Measurements from ENCODE around the gene TMEM128.
"Not testable (repeated sequence)": the region's sequence is repeated elsewhere in the genome, so short reads cannot be mapped to it uniquely, and the experiment has no call there.

DNA sequence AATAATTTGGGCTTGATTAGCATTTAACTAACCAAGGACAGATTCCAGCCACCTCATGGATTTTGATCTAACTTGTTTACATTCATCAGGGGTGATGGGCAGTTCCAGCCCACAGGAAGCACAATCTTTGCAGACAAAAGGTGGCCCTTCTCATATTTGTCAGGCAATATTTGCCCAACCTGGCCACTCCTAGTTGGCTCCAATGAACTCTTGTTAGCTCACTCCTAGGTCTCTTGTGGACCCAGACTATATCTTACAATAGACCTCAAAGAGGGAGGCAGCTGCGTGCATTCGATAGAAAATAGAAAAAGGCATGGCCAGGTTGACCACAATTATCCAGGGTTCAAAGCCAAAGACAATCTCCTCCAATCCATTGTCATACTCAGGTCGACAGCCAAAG is 59.5 kb downstream of the TMEM128 start:
- TF ChIP-seq, protein P1, sequence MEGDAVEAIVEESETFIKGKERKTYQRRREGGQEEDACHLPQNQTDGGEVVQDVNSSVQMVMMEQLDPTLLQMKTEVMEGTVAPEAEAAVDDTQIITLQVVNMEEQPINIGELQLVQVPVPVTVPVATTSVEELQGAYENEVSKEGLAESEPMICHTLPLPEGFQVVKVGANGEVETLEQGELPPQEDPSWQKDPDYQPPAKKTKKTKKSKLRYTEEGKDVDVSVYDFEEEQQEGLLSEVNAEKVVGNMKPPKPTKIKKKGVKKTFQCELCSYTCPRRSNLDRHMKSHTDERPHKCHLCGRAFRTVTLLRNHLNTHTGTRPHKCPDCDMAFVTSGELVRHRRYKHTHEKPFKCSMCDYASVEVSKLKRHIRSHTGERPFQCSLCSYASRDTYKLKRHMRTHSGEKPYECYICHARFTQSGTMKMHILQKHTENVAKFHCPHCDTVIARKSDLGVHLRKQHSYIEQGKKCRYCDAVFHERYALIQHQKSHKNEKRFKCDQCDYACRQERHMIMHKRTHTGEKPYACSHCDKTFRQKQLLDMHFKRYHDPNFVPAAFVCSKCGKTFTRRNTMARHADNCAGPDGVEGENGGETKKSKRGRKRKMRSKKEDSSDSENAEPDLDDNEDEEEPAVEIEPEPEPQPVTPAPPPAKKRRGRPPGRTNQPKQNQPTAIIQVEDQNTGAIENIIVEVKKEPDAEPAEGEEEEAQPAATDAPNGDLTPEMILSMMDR (IDR thresholded peaks at IDR 0.05): not testable (repeated sequence)
- TF ChIP-seq POLR2A, EP300, POLR2AphosphoS5 (IDR thresholded peaks at IDR 0.05): not testable (repeated sequence)

Data from gastroesophageal sphincter (tissue), 3 donors.